ENCODE results near the gene KIF3A. TPM values are rescaled to one million over a fixed set of nuclear protein-coding genes. Genes with fewer than 3 reads are reported as not detected.

KIF3A gene
- total RNA-seq, 6 experiments from 2014 or later = 1.3 to 4.2 (median 2.1) TPM

- no peak for DNase-seq
- intact Hi-C loops (cut with DNase I) = no loop called here
- WGBS (ENCODE audit: insufficient coverage, low coverage, low lambda C conversion rate, missing lambda C conversion rate) = 61% methylated on average over 2 of the region's 2 CpGs
- no peak for ATAC-seq
- H3K27me3 ChIP-seq = no peaks in the 10 kb centered on the region
- H3K9me3 ChIP-seq = no peaks in the 10 kb centered on the region
- H3K4me1 ChIP-seq = peaks cover 0 to 9% (median 0%) of the 10 kb centered on the region in 4 donors
- no peaks in the 10 kb centered on the region for H3K36me3 ChIP-seq
- H3K4me3 ChIP-seq = no peak overlapping the region
- TF ChIP-seq CTCF (IDR thresholded peaks at IDR 0.05) (no peak), POLR2A (IDR thresholded peaks at IDR 0.05) (no peak)
- no peak overlapping the region for H3K27ac ChIP-seq
These were observed 2.7 kb downstream of the KIF3A start for GRCh38 chr5:132734687-132735086.

- WGBS (ENCODE audit: insufficient coverage, low coverage, low lambda C conversion rate, missing lambda C conversion rate) = 53% methylated on average over 2 of the region's 2 CpGs
- intact Hi-C loops (cut with DNase I) = no loop called here
- no peak for TF ChIP-seq CTCF (IDR thresholded peaks at IDR 0.05)
- no peak for TF ChIP-seq POLR2A (IDR thresholded peaks at IDR 0.05)
These were observed 3.7 kb downstream of the KIF3A start for GRCh38 chr5:132733499-132734148.

GRCh38 chr5:132729896-132730295, 7.5 kb downstream of the KIF3A start:
- H3K9me3 ChIP-seq = no peaks in the 10 kb centered on the region
- no peak overlapping the region for H3K4me3 ChIP-seq
- no peak for DNase-seq
- no peak for TF ChIP-seq POLR2A (IDR thresholded peaks at IDR 0.05)
- TF ChIP-seq CTCF (IDR thresholded peaks at IDR 0.05) = no peak
- intact Hi-C loops (cut with DNase I) = no loop called here
- H3K27me3 ChIP-seq = no peaks in the 10 kb centered on the region
- no peaks in the 10 kb centered on the region for H3K4me1 ChIP-seq
- H3K36me3 ChIP-seq = no peaks in the 10 kb centered on the region
- WGBS (ENCODE audit: insufficient coverage, low coverage, low lambda C conversion rate, missing lambda C conversion rate) = 86% methylated on average over 3 of the region's 10 CpGs
- no peak for ATAC-seq
- no peak overlapping the region for H3K27ac ChIP-seq

More at GRCh38 chr5:132733499-132734148, 3.7 kb downstream of the KIF3A start:
- ATAC-seq (no peak), DNase-seq (no peak)
- Histone ChIP-seq H3K27me3 (no peaks in the 10 kb centered on the region), H3K27ac (no peak overlapping the region), H3K4me3 (no peak overlapping the region), H3K9me3 (no peaks in the 10 kb centered on the region), H3K4me1 (peaks cover 0 to 9% (median 0%) of the 10 kb centered on the region in 4 donors), H3K36me3 (no peaks in the 10 kb centered on the region)

GRCh38 chr5:132725745-132726144, 11.6 kb downstream of the KIF3A start:
- intact Hi-C loops (cut with DNase I) = no loop called here
- DNase-seq = no peak
- Histone ChIP-seq H3K27ac (no peak overlapping the region), H3K4me1 (no peaks in the 10 kb centered on the region), H3K9me3 (no peaks in the 10 kb centered on the region), H3K4me3 (no peak overlapping the region), H3K36me3 (no peaks in the 10 kb centered on the region), H3K27me3 (no peaks in the 10 kb centered on the region)
- TF ChIP-seq CTCF (IDR thresholded peaks at IDR 0.05) = no peak
- 91% methylated on average over 2 of the region's 2 CpGs for WGBS (ENCODE audit: insufficient coverage, low coverage, low lambda C conversion rate, missing lambda C conversion rate)
- ATAC-seq = no peak
